Measurements from ENCODE around the gene SYNGR3. TPM values are rescaled to one million over a fixed set of nuclear protein-coding genes. Genes with fewer than 3 reads are reported as not detected.

Gene SYNGR3
- total RNA-seq, 1 experiment from 2014 or later, result 11.9 TPM

GRCh38 chr16:2015117-2015946, 25.6 kb downstream of the SYNGR3 start:
- H3K27me3 ChIP-seq (ENCODE audit: insufficient read depth, low read length), result peaks cover 7% of the 10 kb centered on the region; the same call in 1 of the 2 replicates
- Mint-ChIP-seq H3K9me3 (no peaks in the 10 kb centered on the region), H3K4me3 (no peak overlapping the region; a peak in 1 of 5 replicates), H3K27ac (no peak overlapping the region), H3K36me3 (ENCODE audit: insufficient read depth in 1 of 3, low read depth in 3 of 3) (peaks cover 0 to 2% (median 0%) of the 10 kb centered on the region in 3 experiments; a peak in 1 of 7 replicates), H3K4me1 (peaks cover 2% of the 10 kb centered on the region in 2 experiments), H3K27me3 (ENCODE audit: low read depth) (peaks cover 40% of the 10 kb centered on the region)
- no peak overlapping the region for H2AFZ ChIP-seq (ENCODE audit: low read length)
- H2BK15ac ChIP-seq (ENCODE audit: low read depth, low read length), result no peak overlapping the region
- H3K4ac ChIP-seq (ENCODE audit: low read depth, low read length), result no peak overlapping the region
- H3K9me3 ChIP-seq (ENCODE audit: control insufficient read depth, low read depth, low read length), result no peaks in the 10 kb centered on the region
- no peak overlapping the region for H2AK5ac ChIP-seq (ENCODE audit: insufficient read length, low read length)
- H2BK20ac ChIP-seq (ENCODE audit: low read depth, low read length, poor library complexity, severe bottlenecking), result no peak overlapping the region
- DNase-seq, result no peak
- no peak overlapping the region for H3K23ac ChIP-seq (ENCODE audit: insufficient read length, low read depth, low read length)
- H3K4me2 ChIP-seq (ENCODE audit: insufficient read depth, insufficient read length, low read length), result no peak overlapping the region
- H3K9ac ChIP-seq (ENCODE audit: extremely low read depth, insufficient read length, low read length), result no peak overlapping the region
- WGBS (ENCODE audit: extremely low coverage, insufficient read length, low lambda C conversion rate), result no CpG with 5 or more reads among the region's 24 CpGs
- no peak overlapping the region for H3T11ph ChIP-seq (ENCODE audit: low read length)
- no peak overlapping the region for H2BK120ac ChIP-seq (ENCODE audit: low read depth, low read length, poor library complexity, severe bottlenecking)
- peaks cover 2% of the 10 kb centered on the region; the same call in 1 of the 2 replicates for H3K4me1 ChIP-seq (ENCODE audit: insufficient read depth, low read length)
- no peaks in the 10 kb centered on the region for H4K20me1 ChIP-seq (ENCODE audit: control insufficient read depth, insufficient read depth, insufficient read length)
- no peak overlapping the region for H3K27ac ChIP-seq (ENCODE audit: insufficient read length, low read depth, low read length)
- H4K91ac ChIP-seq (ENCODE audit: insufficient read length, low read depth, low read length), result no peak overlapping the region
- no peak overlapping the region for H3K56ac ChIP-seq (ENCODE audit: insufficient read length, low read depth, low read length)
- H3K79me1 ChIP-seq (ENCODE audit: insufficient read depth, low read depth, low read length, poor library complexity, severe bottlenecking), result no peaks in the 10 kb centered on the region
- no peaks in the 10 kb centered on the region for H3K79me2 ChIP-seq (ENCODE audit: insufficient read depth, low read length)
- TF ChIP-seq CTCF (conservative IDR thresholded peaks at IDR 0.05), result no peak
- H2BK5ac ChIP-seq (ENCODE audit: insufficient read length, low read length), result no peak overlapping the region
- no peak overlapping the region for H3K14ac ChIP-seq (ENCODE audit: insufficient read depth, low read length)
- peaks cover 8% of the 10 kb centered on the region for H3K23me2 ChIP-seq (ENCODE audit: insufficient read length, low read depth, low read length, poor library complexity, severe bottlenecking)
- H2BK12ac ChIP-seq (ENCODE audit: insufficient read length, low read depth, low read length), result no peak overlapping the region
- no peak overlapping the region for H3K18ac ChIP-seq (ENCODE audit: insufficient read length, low read depth, low read length)
- no peak overlapping the region for H4K8ac ChIP-seq (replicated peaks; ENCODE audit: insufficient read length, low read depth, low read length)
- H4K5ac ChIP-seq (ENCODE audit: insufficient read length, low read depth, low read length), result no peak overlapping the region
